ENCODE measurements around the gene CCDC148. TPM values are rescaled to one million over a fixed set of nuclear protein-coding genes. Genes with fewer than 3 reads are reported as not detected.

The CCDC148 gene
- total RNA-seq, 1 donor, result 0.42 TPM

DNA sequence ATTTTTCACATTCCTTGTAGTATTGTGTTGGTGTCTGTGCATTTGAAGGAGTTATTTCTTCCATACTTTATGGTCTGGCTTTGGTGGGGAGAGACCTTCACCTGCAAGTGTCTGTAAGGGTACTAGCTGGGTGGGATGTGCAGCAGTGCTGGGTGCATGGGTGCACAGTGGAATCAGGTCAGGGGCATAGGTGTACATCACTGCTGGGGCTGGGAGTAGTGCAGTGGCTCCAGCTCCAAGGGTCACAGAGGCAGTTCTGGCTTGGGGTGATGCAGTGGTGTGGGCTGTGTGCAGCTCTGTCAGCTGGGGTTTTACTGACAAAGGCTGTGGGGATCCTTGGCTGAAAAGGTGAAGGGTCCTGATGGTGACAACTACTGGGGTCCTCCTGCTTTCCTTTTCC lies 44.8 kb downstream of the CCDC148 start:
- peaks cover 4% of the 10 kb centered on the region for H3K27me3 ChIP-seq (ENCODE audit: insufficient read depth, low read length)
- no peaks in the 10 kb centered on the region for H3K4me1 ChIP-seq (ENCODE audit: insufficient read depth, low read length)
- H3K9me3 ChIP-seq (ENCODE audit: low read depth, low read length), result peaks cover 12% of the 10 kb centered on the region
- H3K4me3 ChIP-seq (ENCODE audit: low read length), result no peak overlapping the region

DNA sequence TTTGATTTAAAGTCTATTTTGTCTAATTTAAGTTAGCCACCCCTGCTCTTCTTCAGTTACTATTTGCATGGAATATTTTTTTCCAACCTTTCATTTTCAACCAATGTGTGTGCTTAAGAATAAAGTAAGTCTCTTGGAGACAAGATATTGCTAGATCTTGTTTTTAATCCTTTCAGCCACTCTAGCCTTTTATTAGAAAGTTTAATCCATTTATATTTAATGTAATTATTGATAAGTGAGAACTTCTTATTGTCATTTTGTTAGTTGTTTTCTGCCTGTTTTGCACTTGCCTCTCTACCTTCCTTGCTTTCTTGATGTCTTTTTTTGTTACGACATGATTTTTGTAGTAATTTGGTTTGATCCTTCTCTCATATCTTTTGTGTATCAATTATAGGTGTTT lies 46.4 kb downstream of the CCDC148 start:
- Histone ChIP-seq H3K4me1 (ENCODE audit: insufficient read depth, low read length) (no peaks in the 10 kb centered on the region), H3K4me3 (ENCODE audit: low read length) (no peak overlapping the region), H3K9me3 (ENCODE audit: low read depth, low read length) (peaks cover 12% of the 10 kb centered on the region), H3K27me3 (ENCODE audit: insufficient read depth, low read length) (peaks cover 4% of the 10 kb centered on the region)

GRCh38 chr2:158407031-158407430 lies 49.5 kb downstream of the CCDC148 start:
- Histone ChIP-seq H3K4me1 (ENCODE audit: insufficient read depth, low read length) (no peaks in the 10 kb centered on the region), H3K9me3 (ENCODE audit: low read depth, low read length) (peaks cover 12% of the 10 kb centered on the region), H3K4me3 (ENCODE audit: low read length) (no peak overlapping the region), H3K27me3 (ENCODE audit: insufficient read depth, low read length) (peaks cover 2% of the 10 kb centered on the region)

DNA sequence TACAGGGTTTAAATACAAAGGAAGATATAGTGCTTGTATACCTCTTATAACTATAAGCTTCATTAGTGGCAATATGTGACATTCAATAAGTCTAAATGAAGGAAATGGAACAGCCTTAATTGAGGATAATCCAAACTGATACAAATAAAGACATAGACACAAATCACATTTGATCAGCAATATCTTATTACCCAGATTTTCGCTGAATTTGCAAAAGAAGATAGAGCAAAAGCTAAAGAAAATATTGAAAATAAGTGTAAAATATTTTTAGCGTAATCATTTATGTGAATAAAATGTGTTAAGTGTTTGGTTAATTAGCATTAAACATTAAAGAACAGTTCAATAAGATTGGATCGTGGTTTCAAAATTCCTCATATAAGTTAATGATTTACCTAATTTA lies 51.2 kb downstream of the CCDC148 start:
- peaks cover 4% of the 10 kb centered on the region for H3K9me3 ChIP-seq (ENCODE audit: low read depth, low read length)
- H3K4me3 ChIP-seq (ENCODE audit: low read length), result no peak overlapping the region
- no peaks in the 10 kb centered on the region for H3K27me3 ChIP-seq (ENCODE audit: insufficient read depth, low read length)
- no peaks in the 10 kb centered on the region for H3K4me1 ChIP-seq (ENCODE audit: insufficient read depth, low read length)

DNA sequence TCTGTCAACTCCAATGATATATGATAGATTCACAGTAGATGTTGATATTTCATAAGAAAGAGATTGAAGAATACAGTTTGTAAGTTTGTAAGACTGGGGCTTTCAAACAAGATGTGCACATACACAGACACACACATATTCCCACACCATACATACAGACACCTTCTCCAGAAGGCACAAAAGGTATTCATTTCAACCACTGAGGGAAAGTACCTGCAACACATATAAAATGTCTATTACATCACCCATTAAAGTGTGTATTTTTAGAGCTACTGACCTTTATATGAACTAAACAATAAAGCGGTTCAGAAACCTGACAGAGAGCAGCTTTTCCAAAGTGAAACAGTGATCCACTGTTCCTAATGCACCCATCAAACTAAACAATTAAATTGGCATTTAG lies 53.3 kb downstream of the CCDC148 start:
- Histone ChIP-seq H3K27me3 (ENCODE audit: insufficient read depth, low read length) (no peaks in the 10 kb centered on the region), H3K9me3 (ENCODE audit: low read depth, low read length) (no peaks in the 10 kb centered on the region), H3K4me3 (ENCODE audit: low read length) (no peak overlapping the region), H3K4me1 (ENCODE audit: insufficient read depth, low read length) (no peaks in the 10 kb centered on the region)

- H3K4me3 ChIP-seq (ENCODE audit: low read length), result no peak overlapping the region
- no peaks in the 10 kb centered on the region for H3K27me3 ChIP-seq (ENCODE audit: insufficient read depth, low read length)
- H3K4me1 ChIP-seq (ENCODE audit: insufficient read depth, low read length), result no peaks in the 10 kb centered on the region
- H3K9me3 ChIP-seq (ENCODE audit: low read depth, low read length), result no peaks in the 10 kb centered on the region
Measured at GRCh38 chr2:158402665-158403064, 53.9 kb downstream of the CCDC148 start.

DNA sequence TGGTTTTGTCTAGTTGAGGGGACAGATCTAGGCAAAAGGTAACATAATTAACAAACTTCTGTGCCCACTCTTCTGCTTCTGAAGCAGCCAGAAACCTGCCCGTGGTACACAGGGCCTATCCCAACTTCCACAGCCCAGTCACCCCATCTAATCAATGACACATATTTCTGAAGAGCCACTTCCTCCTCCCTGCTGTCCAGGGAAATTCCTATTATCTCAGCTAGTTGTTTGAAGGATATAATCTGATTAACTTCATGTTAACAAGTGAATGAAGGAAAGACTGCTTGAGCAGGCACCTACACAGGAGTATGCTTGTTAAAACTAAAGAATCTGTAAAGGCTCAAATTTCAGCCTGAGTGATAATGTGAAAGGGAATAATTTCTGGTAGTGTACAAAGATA lies 61.4 kb downstream of the CCDC148 start:
- no peak overlapping the region for H3K4me3 ChIP-seq (ENCODE audit: low read length)
- no peaks in the 10 kb centered on the region for H3K27me3 ChIP-seq (ENCODE audit: insufficient read depth, low read length)
- no peaks in the 10 kb centered on the region for H3K9me3 ChIP-seq (ENCODE audit: low read depth, low read length)
- H3K4me1 ChIP-seq (ENCODE audit: insufficient read depth, low read length), result no peaks in the 10 kb centered on the region

DNA sequence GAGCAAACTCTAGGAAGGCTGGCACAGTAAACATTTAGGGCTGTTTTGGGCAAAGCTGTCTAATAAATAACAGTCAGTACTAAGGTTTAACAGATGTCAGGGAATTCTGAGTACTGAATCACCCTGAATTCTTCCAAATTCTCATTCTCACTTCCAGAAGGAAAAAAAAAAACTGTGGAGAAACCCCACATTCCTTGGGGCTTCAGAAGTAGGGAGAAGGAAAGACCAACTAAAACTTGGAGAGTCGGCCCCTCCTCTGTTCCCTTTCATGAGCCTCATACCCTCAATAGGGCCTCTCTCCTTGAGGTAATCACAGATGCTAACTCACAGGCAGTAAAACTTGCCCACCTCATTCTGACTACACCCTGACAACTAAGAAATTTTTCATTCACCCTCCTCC lies 62.1 kb downstream of the CCDC148 start:
- no peaks in the 10 kb centered on the region for H3K9me3 ChIP-seq (ENCODE audit: low read depth, low read length)
- H3K27me3 ChIP-seq (ENCODE audit: insufficient read depth, low read length), result no peaks in the 10 kb centered on the region
- no peaks in the 10 kb centered on the region for H3K4me1 ChIP-seq (ENCODE audit: insufficient read depth, low read length)
- H3K4me3 ChIP-seq (ENCODE audit: low read length), result no peak overlapping the region

- Histone ChIP-seq H3K4me3 (ENCODE audit: low read length) (no peak overlapping the region), H3K4me1 (ENCODE audit: insufficient read depth, low read length) (no peaks in the 10 kb centered on the region), H3K9me3 (ENCODE audit: low read depth, low read length) (no peaks in the 10 kb centered on the region), H3K27me3 (ENCODE audit: insufficient read depth, low read length) (no peaks in the 10 kb centered on the region)
Measured at GRCh38 chr2:158393886-158394285, 62.7 kb downstream of the CCDC148 start.

- Histone ChIP-seq H3K9me3 (ENCODE audit: low read depth, low read length) (no peaks in the 10 kb centered on the region), H3K27me3 (ENCODE audit: insufficient read depth, low read length) (no peaks in the 10 kb centered on the region), H3K4me3 (ENCODE audit: low read length) (no peak overlapping the region), H3K4me1 (ENCODE audit: insufficient read depth, low read length) (no peaks in the 10 kb centered on the region)
Measured at GRCh38 chr2:158392687-158393086, 63.9 kb downstream of the CCDC148 start.

GRCh38 chr2:158391876-158392275 lies 64.7 kb downstream of the CCDC148 start:
- Histone ChIP-seq H3K4me3 (ENCODE audit: low read length) (no peak overlapping the region), H3K27me3 (ENCODE audit: insufficient read depth, low read length) (no peaks in the 10 kb centered on the region), H3K4me1 (ENCODE audit: insufficient read depth, low read length) (no peaks in the 10 kb centered on the region), H3K9me3 (ENCODE audit: low read depth, low read length) (no peaks in the 10 kb centered on the region)

DNA sequence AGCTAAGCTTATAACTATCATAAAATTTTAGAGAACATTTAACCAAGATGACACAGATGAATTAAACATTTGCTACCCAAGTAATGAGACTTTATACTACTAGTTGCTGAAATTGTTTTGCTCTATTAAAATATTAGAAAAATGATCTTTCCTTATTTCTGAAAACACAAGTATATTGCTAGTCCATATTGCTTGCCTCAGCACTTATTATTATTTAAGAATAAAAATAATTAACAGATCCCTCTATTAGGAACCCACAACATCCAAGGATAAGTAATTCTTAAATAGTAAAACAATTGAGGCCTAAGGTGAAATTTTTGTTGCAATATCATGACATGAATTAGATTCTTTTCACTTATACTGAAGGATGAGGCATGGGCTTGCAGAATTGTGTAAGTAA lies 65.2 kb downstream of the CCDC148 start:
- H3K9me3 ChIP-seq (ENCODE audit: low read depth, low read length), result no peaks in the 10 kb centered on the region
- H3K4me3 ChIP-seq (ENCODE audit: low read length), result no peak overlapping the region
- H3K27me3 ChIP-seq (ENCODE audit: insufficient read depth, low read length), result no peaks in the 10 kb centered on the region
- no peaks in the 10 kb centered on the region for H3K4me1 ChIP-seq (ENCODE audit: insufficient read depth, low read length)

DNA sequence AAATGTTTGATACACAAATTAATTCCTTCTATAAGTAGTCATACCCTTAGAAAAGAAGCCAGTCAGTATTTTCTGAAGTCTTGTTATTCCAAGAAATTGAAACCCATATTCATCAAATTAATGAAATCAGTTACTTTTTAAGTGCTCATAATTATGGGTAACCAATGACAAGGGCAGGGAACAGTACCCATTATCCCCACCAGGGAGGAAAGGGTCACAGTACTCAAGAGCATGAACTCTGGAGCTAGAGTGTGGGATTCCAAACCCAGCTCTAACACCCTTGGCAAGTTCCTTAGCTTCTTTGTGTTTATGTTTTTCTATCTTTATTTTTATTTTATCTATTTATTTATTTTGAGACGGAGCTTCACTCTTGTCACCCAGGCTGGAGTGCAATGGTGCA lies 68.4 kb downstream of the CCDC148 start:
- Histone ChIP-seq H3K4me1 (ENCODE audit: insufficient read depth, low read length) (no peaks in the 10 kb centered on the region), H3K27me3 (ENCODE audit: insufficient read depth, low read length) (no peaks in the 10 kb centered on the region), H3K4me3 (ENCODE audit: low read length) (no peak overlapping the region), H3K9me3 (ENCODE audit: low read depth, low read length) (no peaks in the 10 kb centered on the region)

- H3K4me1 ChIP-seq (ENCODE audit: insufficient read depth, low read length), result no peaks in the 10 kb centered on the region
- no peaks in the 10 kb centered on the region for H3K9me3 ChIP-seq (ENCODE audit: low read depth, low read length)
- H3K4me3 ChIP-seq (ENCODE audit: low read length), result no peak overlapping the region
- no peaks in the 10 kb centered on the region for H3K27me3 ChIP-seq (ENCODE audit: insufficient read depth, low read length)
Measured at GRCh38 chr2:158385646-158386045, 70.9 kb downstream of the CCDC148 start.

GRCh38 chr2:158381978-158382377 lies 74.6 kb downstream of the CCDC148 start:
- Histone ChIP-seq H3K9me3 (ENCODE audit: low read depth, low read length) (no peaks in the 10 kb centered on the region), H3K4me3 (ENCODE audit: low read length) (no peak overlapping the region), H3K27me3 (ENCODE audit: insufficient read depth, low read length) (no peaks in the 10 kb centered on the region), H3K4me1 (ENCODE audit: insufficient read depth, low read length) (no peaks in the 10 kb centered on the region)

DNA sequence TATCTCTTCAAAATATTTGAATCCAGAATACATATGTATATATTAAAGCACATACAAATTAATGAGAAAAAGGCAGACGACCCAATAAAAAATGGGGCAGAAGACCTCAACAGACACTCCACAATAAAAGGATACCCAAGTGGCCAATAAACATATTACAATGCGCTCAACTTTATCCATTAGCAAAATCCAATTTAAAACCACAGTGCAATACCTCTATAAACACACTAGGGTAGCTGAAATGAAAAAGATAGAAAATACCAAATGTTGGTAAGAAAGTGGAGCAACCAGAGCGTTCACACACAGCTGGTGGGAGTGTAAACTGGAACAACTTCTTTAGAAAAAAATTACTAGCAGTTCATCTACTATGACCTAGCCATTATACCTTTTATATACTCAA lies 75.3 kb downstream of the CCDC148 start:
- no peaks in the 10 kb centered on the region for H3K9me3 ChIP-seq (ENCODE audit: low read depth, low read length)
- H3K4me1 ChIP-seq (ENCODE audit: insufficient read depth, low read length), result no peaks in the 10 kb centered on the region
- H3K27me3 ChIP-seq (ENCODE audit: insufficient read depth, low read length), result no peaks in the 10 kb centered on the region
- H3K4me3 ChIP-seq (ENCODE audit: low read length), result no peak overlapping the region

DNA sequence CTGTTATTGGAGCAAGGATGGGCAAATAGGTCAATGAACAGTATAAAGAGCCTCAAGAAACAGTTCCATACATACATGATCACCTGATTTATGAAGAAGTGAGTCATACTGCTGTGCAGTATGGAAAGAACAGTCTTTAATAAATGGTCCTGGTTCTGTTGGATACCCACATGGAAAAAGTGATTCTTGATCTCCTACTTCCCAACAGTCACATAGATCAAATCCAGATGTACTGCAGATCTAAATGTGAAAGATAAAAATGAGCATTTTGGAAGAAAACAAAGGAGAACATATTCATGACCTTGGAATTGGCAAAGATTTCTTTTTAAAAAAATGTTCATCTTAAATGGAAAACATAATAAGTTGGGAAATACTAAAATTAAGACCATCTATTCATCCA lies 75.8 kb downstream of the CCDC148 start:
- no peaks in the 10 kb centered on the region for H3K4me1 ChIP-seq (ENCODE audit: insufficient read depth, low read length)
- H3K4me3 ChIP-seq (ENCODE audit: low read length), result no peak overlapping the region
- no peaks in the 10 kb centered on the region for H3K27me3 ChIP-seq (ENCODE audit: insufficient read depth, low read length)
- H3K9me3 ChIP-seq (ENCODE audit: low read depth, low read length), result no peaks in the 10 kb centered on the region

Measured in mononuclear cell (primary cell).